Endothelial cell (in vitro differentiated cells): ENCODE data around the gene UTS2B. TPM values are rescaled to one million over a fixed set of nuclear protein-coding genes. Genes with fewer than 3 reads are reported as not detected.

Source experiments
- DNase-seq: peaks from one replicate; pipeline ENCODE4 v3.0.0; 2021; ENCODE audit warnings: low spot score
- H3K27ac Mint-ChIP-seq: one replicate; pipeline ENCODE4 v1.8.0; 2021; ENCODE audit warnings: mixed read lengths, inconsistent platforms; ENCODE audit not compliant: unreplicated experiment
- H3K27me3 Mint-ChIP-seq: one replicate; pipeline ENCODE4 v1.8.0; 2021; ENCODE audit warnings: mild to moderate bottlenecking, moderate library complexity, mixed read lengths, inconsistent platforms; ENCODE audit not compliant: unreplicated experiment
- H3K36me3 Mint-ChIP-seq: one replicate; pipeline ENCODE4 v1.8.0; 2021; ENCODE audit warnings: mild to moderate bottlenecking, low read depth, mixed read lengths, inconsistent platforms; ENCODE audit not compliant: unreplicated experiment
- H3K4me1 Mint-ChIP-seq: one replicate; pipeline ENCODE4 v1.8.0; 2021; ENCODE audit warnings: mild to moderate bottlenecking, mixed read lengths, inconsistent platforms; ENCODE audit not compliant: unreplicated experiment
- H3K4me3 Mint-ChIP-seq: one replicate; pipeline ENCODE4 v1.8.0; 2021; ENCODE audit warnings: mild to moderate bottlenecking, mixed read lengths, inconsistent platforms; ENCODE audit not compliant: unreplicated experiment
- H3K9me3 Mint-ChIP-seq: one replicate; pipeline ENCODE4 v1.8.0; 2021; ENCODE audit warnings: mixed read lengths, inconsistent platforms; ENCODE audit not compliant: unreplicated experiment
- CTCF ChIP-seq: fragments of 200-600 bp; sonication (generic); IDR thresholded peaks from one replicate; pipeline ENCODE4 v1.5.0; 2021; ENCODE audit warnings: antibody characterized with exemption; ENCODE audit not compliant: unreplicated experiment
- total RNA-seq: library from RNA; stranded (reverse); fragmentation: NEBNext Ultra II Directional; extraction: Animal tissue kit (Norgen Biotek cat#: 25700); gene quantifications from one replicate; pipeline ENCODE4 v1.2.1, GENCODE V29; 2021; ENCODE audit not compliant: unreplicated experiment

UTS2B gene
- total RNA-seq, 1 donor from 2014 or later, result not detected

GRCh38 chr3:191237047-191237882 lies 93.1 kb downstream of the UTS2B start:
- TF ChIP-seq CTCF, result no peak
- peaks cover 2% of the 10 kb centered on the region for H3K4me1 Mint-ChIP-seq

GRCh38 chr3:191236646-191237045 lies 93.7 kb downstream of the UTS2B start:
- H3K27ac Mint-ChIP-seq, result no peak overlapping the region
- H3K36me3 Mint-ChIP-seq, result no peaks in the 10 kb centered on the region
- peaks cover 2% of the 10 kb centered on the region for H3K4me1 Mint-ChIP-seq
- no peak for DNase-seq
- H3K27me3 Mint-ChIP-seq, result no peaks in the 10 kb centered on the region
- no peak for TF ChIP-seq CTCF
- no peaks in the 10 kb centered on the region for H3K9me3 Mint-ChIP-seq
- no peak overlapping the region for H3K4me3 Mint-ChIP-seq

More at GRCh38 chr3:191237047-191237882, 93.1 kb downstream of the UTS2B start:
- no peaks in the 10 kb centered on the region for H3K9me3 Mint-ChIP-seq
- no peak overlapping the region for H3K4me3 Mint-ChIP-seq
- no peaks in the 10 kb centered on the region for H3K36me3 Mint-ChIP-seq
- no peaks in the 10 kb centered on the region for H3K27me3 Mint-ChIP-seq
- DNase-seq, result no peak
- no peak overlapping the region for H3K27ac Mint-ChIP-seq

GRCh38 chr3:191235331-191236314 lies 94.7 kb downstream of the UTS2B start:
- Mint-ChIP-seq H3K27ac (no peak overlapping the region), H3K36me3 (no peaks in the 10 kb centered on the region), H3K9me3 (no peaks in the 10 kb centered on the region), H3K27me3 (no peaks in the 10 kb centered on the region), H3K4me1 (peaks cover 2% of the 10 kb centered on the region), H3K4me3 (no peak overlapping the region)
- no peak for DNase-seq
- TF ChIP-seq CTCF, result no peak

GRCh38 chr3:191234216-191234615 lies 96.1 kb downstream of the UTS2B start:
- Mint-ChIP-seq H3K27me3 (no peaks in the 10 kb centered on the region), H3K27ac (no peak overlapping the region), H3K9me3 (no peaks in the 10 kb centered on the region), H3K4me1 (peaks cover 2% of the 10 kb centered on the region), H3K4me3 (no peak overlapping the region), H3K36me3 (no peaks in the 10 kb centered on the region)
- TF ChIP-seq CTCF, result no peak
- DNase-seq, result no peak
